DOHH2 (cell line): ENCODE data around the gene IL1R1.

Experiments used
- CTCF ChIP-seq: fragments of 200-600 bp; sonication (generic); IDR thresholded peaks from one replicate; pipeline ENCODE4 v1.5.1; 2014; ENCODE audit warnings: antibody characterized with exemption, mild to moderate bottlenecking, low read depth, low read length; ENCODE audit not compliant: poor library complexity, severe bottlenecking
- EZH2phosphoT487 ChIP-seq: fragments of 200-600 bp; sonication (generic); IDR thresholded peaks from 2 replicates; pipeline ENCODE4 v1.6.1; 2017; ENCODE audit warnings: borderline replicate concordance, mild to moderate bottlenecking, antibody characterized with exemption, low read length, moderate library complexity, mixed read lengths

- TF ChIP-seq CTCF: no peak
- TF ChIP-seq EZH2phosphoT487: no peak
Observed at GRCh38 chr2:102119255-102119654, 23.3 kb upstream of the IL1R1 start.
